GM21526 (cell line): Measurements from ENCODE around the gene SYNE3.
"Not testable (repeated sequence)": the region's sequence is repeated elsewhere in the genome, so short reads cannot be mapped to it uniquely, and the experiment has no call there.

Source experiments
- ATAC-seq: cut with Tn5 transposase; IDR thresholded peaks from one replicate; pipeline ENCODE4 v1.9.1; 2021; ENCODE audit warnings: moderate library complexity; ENCODE audit not compliant: unreplicated experiment, low FRiP score

SYNE3 gene

GRCh38 chr14:95526483-95527386 lies 10.3 kb upstream of the SYNE3 start:
- no peak for ATAC-seq

- no peak for ATAC-seq
Measured at GRCh38 chr14:95525999-95526398, 9.5 kb upstream of the SYNE3 start.

GRCh38 chr14:95524706-95525512 lies 8.5 kb upstream of the SYNE3 start:
- no peak for ATAC-seq

- no peak for ATAC-seq
Measured at GRCh38 chr14:95523815-95524448, 7.5 kb upstream of the SYNE3 start.

- no peak for ATAC-seq
Measured at GRCh38 chr14:95523051-95523814, 6.8 kb upstream of the SYNE3 start.

GRCh38 chr14:95522556-95522955 lies 6.1 kb upstream of the SYNE3 start:
- ATAC-seq, result no peak

GRCh38 chr14:95522116-95522515 lies 5.7 kb upstream of the SYNE3 start:
- no peak for ATAC-seq

- no peak for ATAC-seq
Measured at GRCh38 chr14:95521001-95521400, 4.6 kb upstream of the SYNE3 start.

GRCh38 chr14:95520346-95520745 lies 3.9 kb upstream of the SYNE3 start:
- ATAC-seq, result no peak

- ATAC-seq, result no peak
Measured at GRCh38 chr14:95519699-95520098, 3.2 kb upstream of the SYNE3 start.

- no peak for ATAC-seq
Measured at GRCh38 chr14:95518045-95518751, 1.7 kb upstream of the SYNE3 start.

GRCh38 chr14:95515596-95516552 lies 576 bp downstream of the SYNE3 start:
- peak; percentile 76 for ATAC-seq

GRCh38 chr14:95515080-95515489 lies 1.4 kb downstream of the SYNE3 start:
- ATAC-seq, result no peak

- ATAC-seq, result no peak
Measured at GRCh38 chr14:95514131-95515079, 2.0 kb downstream of the SYNE3 start.

GRCh38 chr14:95513291-95513690 lies 3.2 kb downstream of the SYNE3 start:
- no peak for ATAC-seq

GRCh38 chr14:95511687-95512086 lies 4.8 kb downstream of the SYNE3 start:
- no peak for ATAC-seq

- ATAC-seq, result no peak
Measured at GRCh38 chr14:95510804-95511203, 5.6 kb downstream of the SYNE3 start.

- not testable (repeated sequence) for ATAC-seq
Measured at GRCh38 chr14:95510344-95510743, 6.1 kb downstream of the SYNE3 start.
